SK-N-SH (cell line): ENCODE measurements around the gene PPIH. TPM values are rescaled to one million over a fixed set of nuclear protein-coding genes. Genes with fewer than 3 reads are reported as not detected.
"Not testable (repeated sequence)": the region's sequence is repeated elsewhere in the genome, so short reads cannot be mapped to it uniquely, and the experiment has no call there.

ENCODE experiments used
- CTCF ChIA-PET: fragments of 300-600, 350-600 bp; formaldehyde crosslinking; extraction: SDS; loops from one replicate; lab custom pipeline; 2021; lab: Yijun Ruan, JAX
- POLR2A ChIA-PET: fragments of 350-600 bp; sonication (Branson Sonifier 250); formaldehyde crosslinking; extraction: SDS; loops from one replicate; lab custom pipeline; 2020; ENCODE audit warnings: antibody characterized with exemption, inconsistent platforms; lab: Yijun Ruan, JAX
- DNase-seq: peaks from one replicate; pipeline ENCODE4 v3.0.0; 2012
- H2AFZ ChIP-seq: fragments of 200-600 bp; sonication (generic); 2 replicates; pipeline ENCODE4 v1.8.1; 2016; ENCODE audit warnings: antibody characterized with exemption, mild to moderate bottlenecking, low read depth
- H3F3A ChIP-seq: fragments of 200-600 bp; sonication (generic); replicated peaks from 2 replicates; pipeline ENCODE3; 2016; ENCODE audit warnings: antibody characterized with exemption, mild to moderate bottlenecking; ENCODE audit not compliant: insufficient read depth
- H3K27ac ChIP-seq, 2 experiments: fragments of 200-500 bp in 1 of 2; fragments of 200-600 bp in 1 of 2; sonication (Bioruptor generic) in 1 of 2; sonication (generic), shearing (Covaris generic) in 1 of 2; 2 replicates each; pipeline versions ENCODE4 v1.5.1 to v1.6.1; 2014 to 2016; ENCODE audit warnings: low read depth in 2 of 2, inconsistent platforms in 1 of 2, low read length in 1 of 2, mild to moderate bottlenecking in 1 of 2, mixed read lengths in 1 of 2
- H3K27me3 ChIP-seq: fragments of 200-600 bp; sonication (generic), shearing (Covaris generic); 2 replicates; pipeline ENCODE4 v1.6.1; 2016; ENCODE audit warnings: mixed run types; ENCODE audit not compliant: insufficient read depth
- H3K36me3 ChIP-seq, 2 experiments: fragments of 200-500 bp in 1 of 2; fragments of 200-600 bp in 1 of 2; sonication (Bioruptor generic) in 1 of 2; sonication (generic) in 1 of 2; replicated peaks in 1 of 2; 2 replicates each; pipeline versions ENCODE3 to v1.5.1; 2014 to 2016; ENCODE audit warnings: low read length in 1 of 2, mild to moderate bottlenecking in 1 of 2; ENCODE audit not compliant: insufficient read depth in 2 of 2, control insufficient read depth in 1 of 2
- H3K4me1 ChIP-seq, 2 experiments: fragments of 200-500 bp in 1 of 2; fragments of 200-600 bp in 1 of 2; sonication (Bioruptor generic) in 1 of 2; sonication (generic), shearing (Covaris generic) in 1 of 2; 2 replicates each; pipeline versions ENCODE4 v1.5.1 to v1.6.1; 2014 to 2016; ENCODE audit warnings: low read depth in 1 of 2, low read length in 1 of 2, mixed run types in 1 of 2; ENCODE audit not compliant: insufficient read depth in 2 of 2, control insufficient read depth in 1 of 2
- H3K4me2 ChIP-seq: fragments of 200-600 bp; sonication (generic), shearing (Covaris generic); 2 replicates; pipeline ENCODE4 v1.6.1; 2017; ENCODE audit warnings: mixed run types
- H3K4me3 ChIP-seq, 2 experiments: fragments of 200-500 bp in 1 of 2; fragments of 200-600 bp in 1 of 2; sonication (Bioruptor generic) in 1 of 2; sonication (generic), shearing (Covaris generic) in 1 of 2; 2 replicates each; pipeline versions ENCODE4 v1.5.1 to v1.8.1; 2014 to 2016; ENCODE audit warnings: low read depth in 2 of 2, inconsistent platforms in 1 of 2, low read length in 1 of 2, mild to moderate bottlenecking in 1 of 2, mixed read lengths in 1 of 2, moderate library complexity in 1 of 2
- H3K79me2 ChIP-seq: fragments of 200-600 bp; sonication (generic); 2 replicates; pipeline ENCODE4 v1.8.1; 2017; ENCODE audit warnings: mild to moderate bottlenecking; ENCODE audit not compliant: insufficient read depth
- H3K9ac ChIP-seq: fragments of 200-600 bp; sonication (generic); 2 replicates; pipeline ENCODE4 v1.6.1; 2017; ENCODE audit warnings: mixed run types
- H3K9me2 ChIP-seq: fragments of 200-600 bp; sonication (generic); 2 replicates; pipeline ENCODE4 v1.6.1; 2017; ENCODE audit warnings: mixed run types
- H3K9me3 ChIP-seq: fragments of 200-600 bp; sonication (generic); 2 replicates; pipeline ENCODE4 v1.6.1; 2017; ENCODE audit warnings: mixed run types, mild to moderate bottlenecking, moderate library complexity
- H4K20me1 ChIP-seq: fragments of 200-600 bp; sonication (generic); 2 replicates; pipeline ENCODE4 v1.6.1; 2017; ENCODE audit warnings: mild to moderate bottlenecking, mixed run types; ENCODE audit not compliant: insufficient read depth
- ELF1 ChIP-seq: IDR thresholded peaks from 2 replicates; pipeline ENCODE4 v1.4.0; 2012
- FOXJ3 ChIP-seq: sonication (generic); formaldehyde crosslinking; IDR thresholded peaks from 2 replicates; pipeline ENCODE4 v1.5.1; 2020; ENCODE audit warnings: mild to moderate bottlenecking, missing genetic modification reagents
- FOXM1 ChIP-seq: IDR thresholded peaks from 2 replicates; pipeline ENCODE4 v1.4.0; 2012; ENCODE audit warnings: low read depth, mild to moderate bottlenecking
- GATA2 ChIP-seq: sonication (generic); formaldehyde crosslinking; IDR thresholded peaks from 2 replicates; pipeline ENCODE4 v1.5.0; 2020; ENCODE audit warnings: mild to moderate bottlenecking, missing genetic modification reagents
- PBX3 ChIP-seq: IDR thresholded peaks from 2 replicates; pipeline ENCODE4; 2012
- RAD21 ChIP-seq: IDR thresholded peaks from 2 replicates; pipeline ENCODE4 v1.6.1; 2012; ENCODE audit warnings: mild to moderate bottlenecking, low read length
- REST ChIP-seq: IDR thresholded peaks from 2 replicates; pipeline ENCODE4 v1.6.1; 2012; ENCODE audit warnings: mild to moderate bottlenecking, low read depth, low read length, moderate library complexity
- RXRA ChIP-seq: IDR thresholded peaks from 2 replicates; pipeline ENCODE4 v1.4.0; 2012; ENCODE audit warnings: low read depth, mild to moderate bottlenecking, borderline replicate concordance
- TAF1 ChIP-seq: IDR thresholded peaks from 2 replicates; pipeline ENCODE4 v1.6.1; 2012; ENCODE audit warnings: low read depth, mild to moderate bottlenecking, low read length, moderate library complexity, borderline replicate concordance
- USF1 ChIP-seq: IDR thresholded peaks from 2 replicates; pipeline ENCODE4 v1.4.0; 2012; ENCODE audit warnings: low read depth, borderline replicate concordance
- USF2 ChIP-seq: fragments of 150-350 bp; IDR thresholded peaks from 2 replicates; pipeline ENCODE4 v1.6.1; 2017; ENCODE audit warnings: antibody characterized with exemption, low read length, low read depth, borderline replicate concordance
- WGBS: methylation state at CpG from one replicate; pipeline ENCODE4 v1.1.6; 2017; ENCODE audit warnings: low lambda C conversion rate; 5-methylcytosine and 5-hydroxymethylcytosine counted together
- polyA plus RNA-seq, 3 experiments: library from polyadenylated mRNA; depleted of rRNA; stranded (reverse); fragments of >200 nt; gene quantifications; 2 replicates each; pipeline ENCODE4 v1.2.3, GENCODE V29; 2012

Gene PPIH
- polyA plus RNA-seq, 1 of the 3 experiments (the other 2 are of a cell fraction): 89.1 TPM

GRCh38 chr1:42721926-42722325 is 63.7 kb downstream of the PPIH start:
- no peaks in the 10 kb centered on the region for H3K4me1 ChIP-seq
- H3K27ac ChIP-seq: no peak overlapping the region
- no peak overlapping the region for H3K4me3 ChIP-seq
- H2AFZ ChIP-seq: no peak overlapping the region
- H3K9me3 ChIP-seq: no peaks in the 10 kb centered on the region
- H3K4me2 ChIP-seq: no peak overlapping the region
- H4K20me1 ChIP-seq: no peaks in the 10 kb centered on the region
- TF ChIP-seq RXRA: no peak
- TF ChIP-seq, all 33 proteins: peak for 0
- Histone ChIP-seq H3K79me2 (no peaks in the 10 kb centered on the region), H3K36me3 (no peaks in the 10 kb centered on the region), H3K27me3 (no peaks in the 10 kb centered on the region), H3F3A (no peaks in the 10 kb centered on the region), H3K9me2 (no peaks in the 10 kb centered on the region), H3K9ac (no peak overlapping the region)
- ChIA-PET POLR2A (interaction anchor here (0.7 kb wide), 1 partner anchor 369 kb away, joined by 5 read pairs; no protein-coding TSS in a partner anchor), CTCF (interaction anchor here (0.7 kb wide), 1 partner anchor 535 kb away, joined by 4 read pairs; no protein-coding TSS in a partner anchor)
- 100% methylated on average over 3 of the region's 3 CpGs for WGBS
- DNase-seq: no peak

GRCh38 chr1:42722403-42722802 is 64.2 kb downstream of the PPIH start:
- H3K4me3 ChIP-seq, CTCF ChIA-PET, H2AFZ ChIP-seq, H3K4me1 ChIP-seq, DNase-seq, H3K36me3 ChIP-seq, H3K9ac ChIP-seq, H3F3A ChIP-seq, H3K27me3 ChIP-seq, H3K79me2 ChIP-seq, H3K9me2 ChIP-seq, H3K27ac ChIP-seq, H3K4me2 ChIP-seq, H3K9me3 ChIP-seq, H4K20me1 ChIP-seq: not testable (repeated sequence)
- POLR2A ChIA-PET: interaction anchor here (0.6 to 0.7 kb wide), 2 partner anchors 369 to 1912 kb away, joined by 3 to 5 read pairs; no protein-coding TSS in a partner anchor
- WGBS: 93% methylated on average over 2 of the region's 2 CpGs

- Histone ChIP-seq H3K36me3 (no peaks in the 10 kb centered on the region), H3K27ac (no peak overlapping the region), H3K4me3 (no peak overlapping the region), H2AFZ (no peak overlapping the region), H3K9me3 (no peaks in the 10 kb centered on the region)
- TF ChIP-seq RAD21: no peak
- TF ChIP-seq GATA2 (CRISPR knock-in tag): no peak
- TF ChIP-seq USF2: no peak
- TF ChIP-seq FOXM1: no peak
- no peak for TF ChIP-seq PBX3
- no peak for TF ChIP-seq USF1
- no peak for TF ChIP-seq REST
- no peak for TF ChIP-seq ELF1
- TF ChIP-seq FOXJ3 (CRISPR knock-in tag): no peak
- TF ChIP-seq TAF1: no peak
- TF ChIP-seq, all 33 proteins: peak for 0
- H4K20me1 ChIP-seq: no peaks in the 10 kb centered on the region
- no peaks in the 10 kb centered on the region for H3K4me1 ChIP-seq
- no peaks in the 10 kb centered on the region for H3K27me3 ChIP-seq
- ChIA-PET POLR2A (no interaction called here), CTCF (no interaction called here)
- H3K9ac ChIP-seq: no peak overlapping the region
- no peaks in the 10 kb centered on the region for H3K9me2 ChIP-seq
- H3K4me2 ChIP-seq: no peak overlapping the region
- WGBS: 72% methylated on average over 6 of the region's 6 CpGs
- DNase-seq: no peak
- H3F3A ChIP-seq: no peaks in the 10 kb centered on the region
- no peaks in the 10 kb centered on the region for H3K79me2 ChIP-seq
These were observed 65.3 kb downstream of the PPIH start for GRCh38 chr1:42723511-42723910.

GRCh38 chr1:42725820-42726219 is 67.6 kb downstream of the PPIH start:
- POLR2A ChIA-PET, H3F3A ChIP-seq, H3K9ac ChIP-seq, H4K20me1 ChIP-seq, H3K4me2 ChIP-seq, H2AFZ ChIP-seq, H3K9me2 ChIP-seq, DNase-seq, H3K36me3 ChIP-seq, H3K4me1 ChIP-seq, H3K27me3 ChIP-seq, CTCF ChIA-PET, H3K4me3 ChIP-seq, H3K27ac ChIP-seq, H3K79me2 ChIP-seq, H3K9me3 ChIP-seq: not testable (repeated sequence)
- WGBS: 98% methylated on average over 4 of the region's 4 CpGs
